Measurements from ENCODE around the gene TBX2.

The TBX2 gene

DNA sequence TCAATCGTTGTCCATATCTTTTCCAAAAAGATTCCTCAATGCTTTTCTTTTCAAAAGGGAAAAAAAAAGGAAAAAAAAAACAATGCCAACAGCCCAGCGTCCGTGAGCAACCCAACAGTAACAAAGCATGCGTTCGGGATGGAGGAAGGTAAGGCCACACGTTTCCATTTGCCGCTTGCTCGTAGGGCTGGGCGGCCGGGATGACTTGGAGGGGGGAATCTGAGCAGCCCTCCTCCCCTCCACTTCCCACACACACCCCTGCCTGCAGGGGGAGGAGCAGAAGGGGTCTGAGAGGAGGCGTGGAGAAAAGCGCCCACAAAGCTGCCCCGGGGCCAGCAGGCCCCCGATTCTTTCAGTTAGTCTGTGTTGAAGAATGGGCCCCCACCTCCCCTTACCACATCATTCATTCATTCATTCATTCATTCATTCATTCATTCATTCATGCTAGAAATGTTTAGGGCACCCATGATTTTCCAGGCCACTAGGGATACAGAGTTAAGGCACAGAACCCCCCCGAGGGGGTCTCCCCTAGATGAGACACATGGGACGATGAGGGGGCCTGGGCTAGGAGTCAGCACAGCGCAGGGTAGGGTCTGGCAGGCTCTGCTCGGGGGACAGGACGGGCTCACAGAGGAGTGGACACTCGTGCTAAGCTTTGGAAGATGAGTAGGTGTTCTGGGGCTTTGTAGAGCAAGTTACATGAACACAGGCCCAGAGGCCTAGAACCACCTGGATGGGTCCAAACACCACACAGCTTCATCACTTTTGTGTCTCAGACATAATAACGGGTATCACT, 10.9 kb upstream of the TBX2 start:
- peak; percentile 26 for DNase-seq

DNA sequence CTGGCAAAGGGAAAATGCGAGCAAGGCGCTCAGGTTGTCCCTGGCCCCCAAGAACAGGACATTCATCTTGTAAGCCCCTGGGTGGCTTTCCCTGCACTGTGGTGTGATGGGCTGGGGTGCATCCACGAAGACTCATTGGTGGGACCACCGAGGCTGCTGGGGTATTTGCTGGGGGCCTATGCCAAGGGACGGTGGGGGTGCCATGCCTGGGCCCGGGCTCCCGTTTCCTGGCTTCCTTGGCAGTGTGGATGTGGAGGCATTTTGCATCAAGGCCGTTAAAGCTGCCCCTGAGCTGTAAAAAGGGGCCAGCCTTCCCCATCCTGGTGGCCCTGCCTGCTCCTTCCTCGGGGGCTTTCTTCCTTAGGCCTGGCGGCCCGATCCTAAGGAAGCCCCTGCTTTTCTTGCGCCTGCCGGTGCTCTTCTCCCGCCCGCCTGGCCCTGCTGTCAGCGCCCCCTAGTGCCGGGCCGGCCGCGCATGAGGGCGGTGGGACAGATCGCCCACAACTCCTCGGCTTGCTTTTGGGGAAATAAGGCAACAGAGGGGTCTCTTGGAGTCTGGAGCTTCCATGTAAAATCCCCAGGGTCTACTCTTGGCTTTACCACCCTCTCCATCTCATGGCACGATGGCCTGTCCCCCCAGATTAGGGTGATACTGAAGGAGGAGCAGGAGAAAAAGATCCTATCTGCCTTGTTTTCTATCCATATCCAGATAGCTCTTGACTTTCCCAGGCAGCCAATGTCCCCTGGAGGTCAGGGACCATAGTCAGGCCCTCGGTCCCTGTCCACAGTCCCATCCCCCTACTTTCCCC, 9.8 kb upstream of the TBX2 start:
- DNase-seq = peak; percentile 65

- peak; percentile 32 for DNase-seq
Observed at GRCh38 chr17:61390479-61390791, 9.2 kb upstream of the TBX2 start.

- peak; percentile 15 for DNase-seq
Observed at GRCh38 chr17:61391595-61392291, 7.9 kb upstream of the TBX2 start.

GRCh38 chr17:61392679-61393078, 7.0 kb upstream of the TBX2 start:
- DNase-seq = peak; percentile 13

DNA sequence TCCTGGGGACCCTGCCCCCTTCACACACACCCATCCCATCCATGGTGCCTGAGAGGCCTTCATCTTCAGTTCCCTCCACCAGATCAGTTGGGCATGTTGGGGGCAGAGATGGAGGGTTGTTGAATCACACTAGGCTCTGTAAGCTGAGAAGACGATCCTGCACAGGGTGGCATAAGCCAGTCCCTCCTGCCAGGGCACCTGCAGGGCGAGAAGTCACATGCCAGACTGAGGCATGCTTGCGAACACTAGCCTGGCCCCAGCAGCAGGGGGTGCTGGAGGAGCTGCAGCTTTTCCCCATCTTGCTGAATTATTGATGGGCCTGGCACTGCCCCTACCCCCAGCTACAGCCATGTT, 6.1 kb upstream of the TBX2 start:
- DNase-seq = peak; percentile 20

DNA sequence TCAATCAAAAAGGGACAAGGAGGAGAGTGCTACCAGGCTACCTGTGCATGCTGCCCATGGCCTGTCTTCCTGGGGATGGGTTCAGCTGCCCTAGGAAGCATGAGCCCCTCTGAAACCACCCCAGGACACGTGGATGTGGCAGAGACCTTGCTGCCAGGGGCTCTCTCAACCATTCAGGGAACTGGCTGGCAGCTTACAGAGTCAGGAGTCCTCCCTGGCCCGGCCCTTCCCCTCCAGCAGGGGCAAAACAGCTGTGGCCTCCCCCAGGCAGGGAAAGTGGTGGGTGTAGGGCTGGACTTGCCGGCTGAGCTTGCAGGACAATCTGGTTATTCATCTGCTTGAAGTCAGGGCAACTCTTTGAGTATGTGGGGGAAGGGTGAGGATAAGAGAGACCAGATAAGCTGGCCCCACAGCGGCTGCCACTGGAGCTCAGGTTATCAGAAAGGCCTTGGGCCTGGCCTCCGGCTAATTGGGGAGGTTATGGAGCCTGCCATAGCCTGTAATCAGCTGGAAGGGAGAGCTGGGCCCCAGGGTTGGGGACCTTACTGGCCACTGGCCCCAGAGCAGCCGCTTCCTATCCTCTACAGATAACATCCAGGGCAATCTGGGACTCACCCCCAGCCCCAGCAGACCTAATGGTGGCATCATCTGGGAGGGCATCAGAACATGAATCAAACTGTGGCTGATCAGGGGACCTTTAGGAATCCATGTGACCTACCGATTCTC, 5.6 kb upstream of the TBX2 start:
- DNase-seq = peak; percentile 40

DNA sequence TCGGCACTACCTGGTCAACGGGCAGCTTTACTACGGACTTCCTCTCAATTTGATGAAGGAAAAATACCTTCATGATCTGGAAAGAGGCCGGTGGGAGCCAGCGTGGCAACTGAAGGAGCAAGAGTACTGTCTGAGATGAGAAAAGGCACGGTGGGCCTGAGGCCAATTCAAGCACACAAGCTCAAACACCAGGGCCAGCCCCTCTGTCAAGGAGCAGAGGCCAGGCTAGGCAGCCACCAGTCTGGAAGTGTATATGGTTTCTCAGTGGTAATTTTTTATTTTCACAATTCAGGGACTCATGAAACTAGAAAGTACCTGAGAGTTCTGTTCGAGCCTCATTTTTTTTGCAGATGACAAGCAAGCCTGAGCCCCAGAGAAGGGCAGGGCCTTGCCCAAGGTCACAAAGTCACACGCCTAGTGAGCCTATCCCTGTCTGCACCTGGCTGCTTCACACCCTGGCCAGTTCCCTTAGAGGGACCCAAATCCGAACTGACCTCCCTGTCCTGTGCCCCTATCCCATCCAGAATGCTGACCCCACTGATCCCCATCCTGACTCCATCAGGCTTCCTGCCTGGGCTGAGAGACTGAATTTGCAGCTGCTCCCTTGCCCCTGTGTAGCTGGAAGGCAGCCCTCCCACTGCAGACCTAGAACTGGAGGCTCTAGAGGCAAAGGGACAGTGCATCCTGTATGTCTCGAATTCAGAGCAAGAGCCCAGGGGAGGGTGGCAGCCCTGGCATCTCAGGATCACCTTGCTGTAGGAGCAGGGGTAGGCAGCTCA, 4.8 kb upstream of the TBX2 start:
- DNase-seq = peak; percentile 39

DNA sequence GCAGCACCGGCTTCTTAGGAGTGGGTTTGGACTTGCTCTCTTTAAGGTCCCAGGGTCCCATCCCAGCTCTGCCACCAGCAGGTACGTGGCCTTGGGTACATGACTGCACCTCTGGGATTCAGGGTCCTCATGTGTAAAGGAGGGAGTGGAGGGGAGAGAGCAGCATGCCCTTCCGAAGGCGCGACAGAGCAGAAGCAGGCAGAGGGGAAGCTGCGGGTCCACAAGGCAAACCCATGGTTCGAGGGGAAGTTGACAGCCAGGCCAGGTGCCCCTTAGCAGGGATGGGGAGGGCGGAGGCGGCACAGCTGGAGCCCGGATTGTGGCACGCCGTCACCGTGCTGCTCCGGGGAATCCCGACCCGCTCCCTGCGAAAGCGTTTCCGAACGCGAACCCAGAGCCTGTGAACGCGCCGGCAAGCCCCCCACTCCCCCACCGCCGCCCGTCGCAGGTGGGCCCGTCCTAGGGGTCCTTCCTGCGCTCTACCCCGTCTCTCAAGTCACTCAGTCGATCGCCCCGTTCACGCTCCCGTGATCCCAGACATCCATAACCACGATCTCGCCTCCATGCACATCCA, 4.1 kb upstream of the TBX2 start:
- peak; percentile 35 for DNase-seq

DNA sequence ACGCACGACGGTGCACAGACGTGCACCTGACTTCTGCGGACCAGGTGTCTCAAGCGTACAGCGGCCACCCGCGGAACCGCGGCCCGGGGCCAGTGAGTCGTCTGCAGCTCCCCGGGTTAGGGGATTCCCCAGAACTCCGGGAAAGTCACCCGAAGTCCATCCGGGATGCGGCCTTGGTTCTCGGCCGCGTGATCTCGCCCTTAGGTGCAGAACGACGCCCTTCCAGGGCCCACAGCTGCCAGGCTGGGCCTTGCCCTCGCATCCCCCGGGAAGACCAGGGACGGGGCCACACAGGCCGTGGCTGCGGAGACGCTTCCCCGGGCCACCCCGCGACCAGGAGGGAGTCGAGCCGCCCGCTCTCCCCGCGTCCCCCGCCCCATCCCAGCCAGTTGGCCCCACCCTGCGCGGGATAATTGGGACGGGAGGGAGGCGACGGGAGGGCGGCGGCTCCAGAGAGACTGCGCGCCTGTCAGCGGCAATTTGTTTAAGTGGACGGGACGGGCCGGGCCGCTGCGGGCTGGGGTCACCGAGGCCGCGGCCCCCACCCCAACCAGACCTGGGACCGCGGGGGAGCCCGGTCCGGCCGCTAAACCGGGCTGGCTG, 3.6 kb upstream of the TBX2 start:
- no peak for DNase-seq

- no peak for DNase-seq
Observed at GRCh38 chr17:61396586-61397085, 3.0 kb upstream of the TBX2 start.

DNA sequence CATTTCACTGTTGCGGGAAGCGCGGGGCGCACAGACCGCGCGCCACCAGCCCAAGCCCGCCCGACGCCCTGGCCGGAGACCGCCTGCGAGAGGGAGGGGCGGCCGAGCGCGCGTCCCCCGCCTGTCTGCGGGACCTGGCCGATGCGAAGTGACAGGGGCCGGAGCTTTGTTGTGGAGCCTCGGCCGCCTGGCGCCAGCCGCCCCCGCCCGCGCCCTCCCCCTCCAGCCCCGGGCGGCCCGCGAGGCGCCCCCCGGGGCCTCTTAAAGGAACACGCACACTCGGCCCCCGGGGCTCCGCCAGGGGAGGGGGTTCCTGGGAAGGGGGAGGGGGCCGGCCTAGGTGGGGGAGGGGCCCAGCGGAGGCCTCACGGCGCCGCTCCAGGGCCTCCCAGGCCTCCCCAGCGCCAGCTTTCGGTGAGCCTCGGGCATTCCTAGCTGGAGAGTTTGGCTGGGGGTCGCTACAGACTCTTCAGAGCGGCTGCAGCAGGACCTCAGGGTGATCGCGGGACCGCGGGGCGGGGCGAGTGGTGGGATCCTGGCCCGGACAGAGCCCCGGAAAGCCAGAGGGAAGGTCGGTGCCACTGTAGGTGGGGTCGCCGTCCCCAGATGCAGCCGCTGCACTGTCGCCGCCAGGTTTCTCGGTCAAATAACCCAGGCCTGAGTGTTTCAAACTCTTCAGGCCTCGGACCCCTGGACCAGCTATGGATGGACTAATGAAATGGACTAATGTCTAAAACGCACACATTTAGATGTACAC, 2.4 kb upstream of the TBX2 start:
- no peak for DNase-seq

DNA sequence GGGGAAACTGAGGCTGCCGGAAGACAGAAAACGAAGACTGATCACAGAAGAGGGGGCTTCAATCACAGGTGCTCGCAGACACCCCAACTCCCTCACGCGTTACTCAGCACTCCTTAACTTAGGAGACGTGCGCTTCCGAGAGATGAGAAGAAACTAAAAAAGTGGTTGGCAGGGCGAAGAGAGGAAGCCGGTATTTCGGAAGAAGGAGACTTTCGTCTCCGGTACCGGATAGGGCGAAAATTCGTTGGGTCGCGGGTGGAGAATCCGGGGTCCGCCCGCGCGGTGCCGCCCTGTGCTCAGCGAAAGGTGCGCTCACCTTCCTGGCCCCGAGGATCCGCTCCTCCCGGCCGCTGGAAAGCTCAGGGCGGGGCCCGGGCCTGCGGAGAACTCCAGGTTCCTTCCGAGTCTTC, 917 bp upstream of the TBX2 start:
- no peak for DNase-seq

GRCh38 chr17:61400066-61400716, 548 bp downstream of the TBX2 start:
- DNase-seq = no peak

GRCh38 chr17:61400717-61401388, 1.2 kb downstream of the TBX2 start:
- no peak for DNase-seq

DNA sequence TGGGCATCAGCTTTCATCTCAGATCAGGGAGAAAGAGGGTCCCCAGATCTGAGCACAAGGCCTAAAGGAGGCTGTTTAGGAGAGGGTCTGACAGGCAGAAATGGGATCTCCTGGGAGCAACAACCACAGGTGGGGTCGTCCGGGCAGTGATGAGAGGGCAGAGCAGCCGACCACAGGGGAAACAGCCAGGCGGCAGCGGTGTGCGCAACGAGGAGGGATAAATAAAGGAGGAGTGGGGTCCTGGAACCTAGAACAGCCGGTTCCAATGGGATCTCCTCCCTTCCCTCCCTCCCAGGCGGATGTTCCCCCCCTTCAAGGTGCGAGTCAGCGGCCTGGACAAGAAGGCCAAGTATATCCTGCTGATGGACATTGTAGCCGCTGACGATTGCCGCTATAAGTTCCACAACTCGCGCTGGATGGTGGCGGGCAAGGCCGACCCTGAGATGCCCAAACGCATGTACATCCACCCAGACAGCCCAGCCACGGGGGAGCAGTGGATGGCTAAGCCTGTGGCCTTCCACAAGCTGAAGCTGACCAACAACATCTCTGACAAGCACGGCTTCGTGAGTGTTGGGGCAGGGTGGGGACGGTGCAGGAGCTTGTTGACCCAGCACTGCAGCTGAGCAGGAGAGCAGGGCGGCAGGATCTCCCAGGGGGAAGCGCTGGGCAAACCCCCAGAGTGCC, 1.9 kb downstream of the TBX2 start:
- no peak for DNase-seq

DNA sequence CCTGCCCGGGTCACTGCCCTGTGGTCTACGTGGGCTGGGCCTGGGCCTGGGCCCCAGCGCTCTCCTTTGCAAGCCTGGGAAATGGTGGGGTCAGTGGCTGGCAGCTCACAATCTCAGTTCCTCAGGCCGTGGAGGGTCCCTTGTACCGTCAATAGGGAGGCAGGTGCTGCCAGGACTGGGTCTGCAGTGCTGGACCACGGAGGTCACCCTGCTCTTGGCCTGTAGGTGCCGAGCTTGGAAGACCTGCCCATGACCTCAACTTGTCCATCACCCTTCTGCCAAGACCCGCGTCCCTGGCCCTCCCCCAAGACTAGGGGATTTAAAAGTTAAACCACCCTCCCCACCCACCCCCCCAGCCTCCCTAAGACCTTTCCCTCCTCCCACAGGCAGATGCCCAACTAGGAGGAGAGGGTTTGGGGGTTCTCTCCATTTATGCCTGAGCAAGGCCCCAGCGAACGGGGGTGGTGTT, 2.5 kb downstream of the TBX2 start:
- no peak for DNase-seq

- DNase-seq = peak; percentile 57
Observed at GRCh38 chr17:61402978-61403800, 3.5 kb downstream of the TBX2 start.
